Mesothelial cell of epicardium (in vitro differentiated cells): Measurements from ENCODE around the gene HOXD11. TPM values are rescaled to one million over a fixed set of nuclear protein-coding genes. Genes with fewer than 3 reads are reported as not detected.

Source experiments
- DNase-seq, 2 experiments: peaks; one replicate each; pipeline ENCODE4 v3.0.0; 2021; ENCODE audit warnings: low spot score in 2 of 2; ENCODE audit not compliant: unreplicated experiment in 2 of 2
- H3K27ac Mint-ChIP-seq: 2 replicates; pipeline ENCODE4 v1.8.0; 2021; ENCODE audit warnings: mixed read lengths
- H3K27me3 Mint-ChIP-seq: 2 replicates; pipeline ENCODE4 v1.8.0; 2021; ENCODE audit warnings: low read depth, mixed read lengths
- H3K36me3 Mint-ChIP-seq: 2 replicates; pipeline ENCODE4 v1.8.0; 2021; ENCODE audit warnings: mixed read lengths
- H3K4me1 Mint-ChIP-seq: 2 replicates; pipeline ENCODE4 v1.8.0; 2021; ENCODE audit warnings: mixed read lengths
- H3K4me3 Mint-ChIP-seq: 2 replicates; pipeline ENCODE4 v1.8.0; 2021; ENCODE audit warnings: mild to moderate bottlenecking, moderate library complexity, mixed read lengths
- H3K9me3 Mint-ChIP-seq: 2 replicates; pipeline ENCODE4 v1.8.0; 2021; ENCODE audit warnings: mixed read lengths
- total RNA-seq: library from RNA; stranded (reverse); gene quantifications from 3 replicates; pipeline ENCODE4 v1.2.1, GENCODE V29; 2021
- TF ChIP-seq, protein P1 (sequence below): fragments of 200-600 bp; sonication (generic); IDR thresholded peaks from one replicate; pipeline ENCODE4 v1.5.0; 2021; ENCODE audit warnings: antibody characterized with exemption; ENCODE audit not compliant: unreplicated experiment

HOXD11 gene
- total RNA-seq, 1 donor from 2014 or later, result 3.0 TPM

DNA sequence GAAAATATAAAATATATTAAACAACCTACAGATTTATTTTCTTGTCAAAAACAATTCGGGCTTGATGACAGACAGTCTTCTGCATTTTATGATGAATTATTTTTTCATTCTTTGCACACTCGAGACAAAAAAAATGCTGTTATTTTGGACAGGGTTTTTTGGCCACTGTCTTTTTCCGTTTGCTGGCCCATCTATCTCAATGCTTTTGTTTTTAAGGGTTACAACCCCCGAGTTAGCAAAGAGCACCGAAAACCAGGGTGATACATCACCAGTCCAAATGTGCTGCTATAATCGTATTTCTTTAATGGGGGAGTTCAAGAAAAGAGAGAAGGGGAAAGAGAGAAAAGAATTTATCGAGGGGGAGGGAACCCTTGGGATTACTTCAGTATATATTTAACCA, 31.0 kb upstream of the HOXD11 start:
- Mint-ChIP-seq H3K4me1 (peaks cover 10% of the 10 kb centered on the region), H3K4me3 (no peak overlapping the region), H3K27me3 (peaks cover 96% of the 10 kb centered on the region), H3K9me3 (no peaks in the 10 kb centered on the region), H3K27ac (no peak overlapping the region), H3K36me3 (no peaks in the 10 kb centered on the region)
- DNase-seq, result no peak
- TF ChIP-seq, protein P1, sequence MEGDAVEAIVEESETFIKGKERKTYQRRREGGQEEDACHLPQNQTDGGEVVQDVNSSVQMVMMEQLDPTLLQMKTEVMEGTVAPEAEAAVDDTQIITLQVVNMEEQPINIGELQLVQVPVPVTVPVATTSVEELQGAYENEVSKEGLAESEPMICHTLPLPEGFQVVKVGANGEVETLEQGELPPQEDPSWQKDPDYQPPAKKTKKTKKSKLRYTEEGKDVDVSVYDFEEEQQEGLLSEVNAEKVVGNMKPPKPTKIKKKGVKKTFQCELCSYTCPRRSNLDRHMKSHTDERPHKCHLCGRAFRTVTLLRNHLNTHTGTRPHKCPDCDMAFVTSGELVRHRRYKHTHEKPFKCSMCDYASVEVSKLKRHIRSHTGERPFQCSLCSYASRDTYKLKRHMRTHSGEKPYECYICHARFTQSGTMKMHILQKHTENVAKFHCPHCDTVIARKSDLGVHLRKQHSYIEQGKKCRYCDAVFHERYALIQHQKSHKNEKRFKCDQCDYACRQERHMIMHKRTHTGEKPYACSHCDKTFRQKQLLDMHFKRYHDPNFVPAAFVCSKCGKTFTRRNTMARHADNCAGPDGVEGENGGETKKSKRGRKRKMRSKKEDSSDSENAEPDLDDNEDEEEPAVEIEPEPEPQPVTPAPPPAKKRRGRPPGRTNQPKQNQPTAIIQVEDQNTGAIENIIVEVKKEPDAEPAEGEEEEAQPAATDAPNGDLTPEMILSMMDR, result no peak

DNA sequence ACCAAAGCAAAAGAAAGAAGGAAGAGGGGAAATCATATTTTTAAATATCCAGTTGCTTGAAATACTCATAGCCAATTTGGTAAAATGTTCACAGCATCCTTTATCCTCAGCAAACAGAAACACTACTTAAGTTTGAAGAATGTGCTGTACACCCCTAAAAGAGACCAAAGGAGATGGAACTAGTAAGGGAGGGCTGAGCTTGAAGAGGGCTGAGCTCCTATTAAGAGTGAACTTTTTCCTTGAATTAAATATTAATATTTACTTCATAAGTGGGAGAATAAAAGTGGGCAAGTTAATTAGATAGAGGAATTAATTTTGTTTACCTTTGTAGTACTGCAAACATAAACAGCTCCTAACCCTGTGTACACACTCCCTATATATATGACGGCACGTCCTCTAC, 30.3 kb upstream of the HOXD11 start:
- H3K27me3 Mint-ChIP-seq, result peaks cover 96% of the 10 kb centered on the region
- H3K27ac Mint-ChIP-seq, result no peak overlapping the region
- H3K36me3 Mint-ChIP-seq, result no peaks in the 10 kb centered on the region
- DNase-seq, result no peak
- H3K4me3 Mint-ChIP-seq, result no peak overlapping the region
- H3K4me1 Mint-ChIP-seq, result peaks cover 11% of the 10 kb centered on the region
- TF ChIP-seq, protein P1, result no peak
- H3K9me3 Mint-ChIP-seq, result no peaks in the 10 kb centered on the region

DNA sequence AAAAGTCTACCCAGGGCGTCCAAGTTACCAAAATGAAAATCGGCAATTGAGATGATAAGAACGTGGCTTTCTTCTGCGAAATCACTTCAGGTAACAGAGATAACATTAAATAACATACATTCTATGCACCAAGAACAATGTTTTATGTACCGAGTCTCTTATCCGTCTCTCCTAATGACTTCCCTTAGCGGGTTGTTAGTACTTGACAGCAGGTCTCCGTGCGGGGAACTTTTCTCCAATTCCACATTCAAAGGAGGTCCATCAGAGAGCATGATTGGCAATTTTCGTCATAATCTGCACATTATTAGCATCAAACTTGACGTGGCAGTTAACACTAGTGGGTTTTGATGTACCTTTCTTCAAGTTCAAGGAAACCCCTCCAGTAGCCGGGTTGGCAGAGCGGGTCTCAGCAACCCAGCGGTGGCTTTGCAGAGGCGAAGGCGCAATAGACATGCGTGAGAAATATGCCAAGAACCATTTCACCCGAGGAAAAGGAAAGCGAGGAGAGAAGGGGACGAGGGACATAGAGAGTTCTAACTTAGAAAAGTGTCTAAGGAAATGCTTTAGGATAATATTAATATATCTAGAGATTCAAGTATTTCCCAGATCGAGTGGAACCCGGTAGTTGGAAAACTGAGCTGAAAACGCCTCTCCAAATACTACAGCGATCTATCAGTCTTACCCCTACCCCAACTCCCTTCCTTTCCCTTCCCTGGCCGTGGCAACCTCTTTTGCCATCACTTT, 28.4 kb upstream of the HOXD11 start:
- H3K27me3 Mint-ChIP-seq, result peaks cover 96% of the 10 kb centered on the region
- peak overlapping the region; percentile 67 for H3K4me3 Mint-ChIP-seq
- no peak for DNase-seq
- H3K9me3 Mint-ChIP-seq, result no peaks in the 10 kb centered on the region
- H3K36me3 Mint-ChIP-seq, result no peaks in the 10 kb centered on the region
- H3K27ac Mint-ChIP-seq, result no peak overlapping the region
- TF ChIP-seq, protein P1, result no peak
- H3K4me1 Mint-ChIP-seq, result peaks cover 21% of the 10 kb centered on the region

- peak overlapping the region; percentile 67 for H3K4me3 Mint-ChIP-seq
- peaks cover 21% of the 10 kb centered on the region for H3K4me1 Mint-ChIP-seq
- peaks cover 96% of the 10 kb centered on the region for H3K27me3 Mint-ChIP-seq
- no peaks in the 10 kb centered on the region for H3K9me3 Mint-ChIP-seq
- H3K27ac Mint-ChIP-seq, result no peak overlapping the region
- no peak for DNase-seq
- TF ChIP-seq, protein P1, result no peak
- H3K36me3 Mint-ChIP-seq, result no peaks in the 10 kb centered on the region
These were observed 27.7 kb upstream of the HOXD11 start for GRCh38 chr2:176079285-176079830.

GRCh38 chr2:176079831-176080539, 27.1 kb upstream of the HOXD11 start:
- no peaks in the 10 kb centered on the region for H3K9me3 Mint-ChIP-seq
- TF ChIP-seq, protein P1, result peak; percentile 89
- H3K27me3 Mint-ChIP-seq, result peaks cover 96% of the 10 kb centered on the region
- H3K27ac Mint-ChIP-seq, result no peak overlapping the region
- H3K4me1 Mint-ChIP-seq, result peaks cover 24% of the 10 kb centered on the region
- peak; percentile 66 to 76 for DNase-seq
- peak overlapping the region; percentile 67 for H3K4me3 Mint-ChIP-seq
- H3K36me3 Mint-ChIP-seq, result no peaks in the 10 kb centered on the region
